ENCODE data around the gene ZNF766. TPM values are rescaled to one million over a fixed set of nuclear protein-coding genes. Genes with fewer than 3 reads are reported as not detected.

The ZNF766 gene
- total RNA-seq = 13.2 and 15.3 TPM in 2 replicates

GRCh38 chr19:52269338-52270261 lies at the start of gene ZNF766:
TSS of gene ZNF766 (plus strand) at chr19:52269587. CDS start at chr19:52269614, 27 bp downstream.

GRCh38 chr19:52296773-52297600 lies 27.6 kb downstream of the ZNF766 start, which contains the start of gene ZNF480:
TSS of gene ZNF480 (plus strand) at chr19:52297169. CDS start at chr19:52300413, 3,244 bp downstream.

GRCh38 chr19:52336117-52336790 lies 66.9 kb downstream of the ZNF766 start, which contains the start of gene ZNF610:
TSS of gene ZNF610 (plus strand) at chr19:52336243. CDS start at chr19:52349173, 12,930 bp downstream.

Other genes with a start within 250 kb of the ZNF766 start
- 7.4 and 8.6 TPM in 2 replicates for gene ZNF614, start 241.2 kb upstream of the ZNF766 start, total RNA-seq
- 8.9 and 13.8 TPM in 2 replicates for gene ZNF432, start 220.7 kb upstream of the ZNF766 start, total RNA-seq
- gene ZNF841, start 173.8 kb upstream of the ZNF766 start, total RNA-seq = 23.5 and 26.9 TPM in 2 replicates
- 12.9 and 14.1 TPM in 2 replicates for gene ZNF616, start 129.6 kb upstream of the ZNF766 start, total RNA-seq
- 8.7 and 10.8 TPM in 2 replicates for gene ZNF836, start 98.0 kb upstream of the ZNF766 start, total RNA-seq
- 256 and 283 TPM in 2 replicates for gene PPP2R1A, start 79.5 kb upstream of the ZNF766 start, total RNA-seq
- 5.5 and 6.5 TPM in 2 replicates for gene ZNF480, start 27.6 kb downstream of the ZNF766 start, total RNA-seq
- gene ZNF610, start 66.7 kb downstream of the ZNF766 start, total RNA-seq = 2.9 and 4.3 TPM in 2 replicates
- 21.8 and 28.2 TPM in 2 replicates for gene ZNF880, start 100.3 kb downstream of the ZNF766 start, total RNA-seq
- gene ZNF528, start 128.3 kb downstream of the ZNF766 start, total RNA-seq = 30.4 and 38.3 TPM in 2 replicates
- 0.17 TPM in 1 of 2 replicates, not detected in the other for gene ZNF534, start 159.6 kb downstream of the ZNF766 start, total RNA-seq
- gene ZNF578, start 184.0 kb downstream of the ZNF766 start, total RNA-seq = 6.3 and 7.0 TPM in 2 replicates